ENCODE results near the gene CDH13. TPM values are rescaled to one million over a fixed set of nuclear protein-coding genes. Genes with fewer than 3 reads are reported as not detected.

CDH13 gene
- total and polyA plus RNA-seq, 9 donors: 1.9 to 34.2 (median 4.8) TPM

- DNase-seq: no peak
- Histone ChIP-seq H3K4me1 (ENCODE audit: insufficient read depth) (no peaks in the 10 kb centered on the region), H3K27ac (no peak overlapping the region), H3K27me3 (no peaks in the 10 kb centered on the region), H3K9me3 (no peaks in the 10 kb centered on the region), H3K36me3 (no peaks in the 10 kb centered on the region), H3K4me3 (no peak overlapping the region)
- 70 to 86% (median 76%) methylated on average over 5 of the region's 5 CpGs for whole genome bisulfite sequencing, 3 donors
- TF ChIP-seq, protein P1, sequence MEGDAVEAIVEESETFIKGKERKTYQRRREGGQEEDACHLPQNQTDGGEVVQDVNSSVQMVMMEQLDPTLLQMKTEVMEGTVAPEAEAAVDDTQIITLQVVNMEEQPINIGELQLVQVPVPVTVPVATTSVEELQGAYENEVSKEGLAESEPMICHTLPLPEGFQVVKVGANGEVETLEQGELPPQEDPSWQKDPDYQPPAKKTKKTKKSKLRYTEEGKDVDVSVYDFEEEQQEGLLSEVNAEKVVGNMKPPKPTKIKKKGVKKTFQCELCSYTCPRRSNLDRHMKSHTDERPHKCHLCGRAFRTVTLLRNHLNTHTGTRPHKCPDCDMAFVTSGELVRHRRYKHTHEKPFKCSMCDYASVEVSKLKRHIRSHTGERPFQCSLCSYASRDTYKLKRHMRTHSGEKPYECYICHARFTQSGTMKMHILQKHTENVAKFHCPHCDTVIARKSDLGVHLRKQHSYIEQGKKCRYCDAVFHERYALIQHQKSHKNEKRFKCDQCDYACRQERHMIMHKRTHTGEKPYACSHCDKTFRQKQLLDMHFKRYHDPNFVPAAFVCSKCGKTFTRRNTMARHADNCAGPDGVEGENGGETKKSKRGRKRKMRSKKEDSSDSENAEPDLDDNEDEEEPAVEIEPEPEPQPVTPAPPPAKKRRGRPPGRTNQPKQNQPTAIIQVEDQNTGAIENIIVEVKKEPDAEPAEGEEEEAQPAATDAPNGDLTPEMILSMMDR (IDR thresholded peaks at IDR 0.05): no peak
- TF ChIP-seq POLR2A (IDR thresholded peaks at IDR 0.05) (no peak), EP300 (IDR thresholded peaks at IDR 0.05) (no peak)
- intact Hi-C loops (cut with DNase I): no loop called here
Measured at GRCh38 chr16:83520596-83520995, 893.8 kb downstream of the CDH13 start.

- H3K4me1 ChIP-seq (ENCODE audit: insufficient read depth): no peaks in the 10 kb centered on the region
- intact Hi-C loops (cut with DNase I): no loop called here
- no peaks in the 10 kb centered on the region for H3K36me3 ChIP-seq
- H3K4me3 ChIP-seq: no peak overlapping the region
- no peak overlapping the region for H3K27ac ChIP-seq
- no peaks in the 10 kb centered on the region for H3K9me3 ChIP-seq
- H3K27me3 ChIP-seq: no peaks in the 10 kb centered on the region
- 80 to 90% (median 84%) methylated on average over 3 of the region's 3 CpGs for WGBS, 3 donors
- TF ChIP-seq, protein P1 (IDR thresholded peaks at IDR 0.05): no peak
- TF ChIP-seq EP300 (IDR thresholded peaks at IDR 0.05) (no peak), POLR2A (IDR thresholded peaks at IDR 0.05) (no peak)
- DNase-seq: no peak
Measured at GRCh38 chr16:83530293-83530692, 903.5 kb downstream of the CDH13 start.

GRCh38 chr16:83532634-83533033, 905.9 kb downstream of the CDH13 start:
- H3K27me3 ChIP-seq: no peaks in the 10 kb centered on the region
- no peaks in the 10 kb centered on the region for H3K9me3 ChIP-seq
- intact Hi-C loops (cut with DNase I): no loop called here
- H3K4me1 ChIP-seq (ENCODE audit: insufficient read depth): no peaks in the 10 kb centered on the region
- H3K27ac ChIP-seq: no peak overlapping the region
- TF ChIP-seq, protein P1 (IDR thresholded peaks at IDR 0.05): no peak
- TF ChIP-seq EP300 (IDR thresholded peaks at IDR 0.05) (no peak), POLR2A (IDR thresholded peaks at IDR 0.05) (no peak)
- H3K36me3 ChIP-seq: no peaks in the 10 kb centered on the region
- no peak overlapping the region for H3K4me3 ChIP-seq
- 82 to 86% (median 85%) methylated on average over 11 to 12 of the region's 12 CpGs for WGBS, 3 donors
- no peak for DNase-seq

DNA sequence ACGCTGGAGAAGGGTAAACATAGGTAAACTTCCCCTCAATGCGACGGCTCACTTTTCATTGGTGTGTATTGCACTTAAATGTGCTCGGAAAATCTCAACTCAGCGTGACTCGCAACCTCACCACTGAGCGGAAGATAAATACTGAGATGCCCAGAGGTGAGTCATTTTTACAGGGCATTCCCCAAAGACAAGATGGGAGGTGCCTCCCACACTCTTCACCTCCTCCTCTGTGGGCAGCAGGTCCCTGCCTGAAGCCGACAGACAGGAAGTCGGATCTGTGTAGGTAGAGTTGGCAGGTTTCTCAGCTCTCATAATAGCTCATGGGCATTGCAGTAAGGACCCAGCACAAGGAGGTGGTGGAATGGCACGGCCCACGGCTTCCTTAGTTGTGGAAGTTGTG, 906.4 kb downstream of the CDH13 start:
- DNase-seq: no peak
- WGBS, 3 donors: 78 to 85% (median 83%) methylated on average over 11 of the region's 11 CpGs
- Histone ChIP-seq H3K4me1 (ENCODE audit: insufficient read depth) (no peaks in the 10 kb centered on the region), H3K36me3 (no peaks in the 10 kb centered on the region), H3K9me3 (no peaks in the 10 kb centered on the region), H3K27me3 (no peaks in the 10 kb centered on the region), H3K27ac (no peak overlapping the region), H3K4me3 (no peak overlapping the region)
- intact Hi-C loops (cut with DNase I): no loop called here
- TF ChIP-seq EP300 (IDR thresholded peaks at IDR 0.05): no peak
- TF ChIP-seq, protein P1 (IDR thresholded peaks at IDR 0.05): no peak
- no peak for TF ChIP-seq POLR2A (IDR thresholded peaks at IDR 0.05)
